ENCODE data around the gene ADAM15.

The ADAM15 gene

GRCh38 chr1:155076371-155076770 is 25.3 kb downstream of the ADAM15 start:
- no peak for DNase-seq

DNA sequence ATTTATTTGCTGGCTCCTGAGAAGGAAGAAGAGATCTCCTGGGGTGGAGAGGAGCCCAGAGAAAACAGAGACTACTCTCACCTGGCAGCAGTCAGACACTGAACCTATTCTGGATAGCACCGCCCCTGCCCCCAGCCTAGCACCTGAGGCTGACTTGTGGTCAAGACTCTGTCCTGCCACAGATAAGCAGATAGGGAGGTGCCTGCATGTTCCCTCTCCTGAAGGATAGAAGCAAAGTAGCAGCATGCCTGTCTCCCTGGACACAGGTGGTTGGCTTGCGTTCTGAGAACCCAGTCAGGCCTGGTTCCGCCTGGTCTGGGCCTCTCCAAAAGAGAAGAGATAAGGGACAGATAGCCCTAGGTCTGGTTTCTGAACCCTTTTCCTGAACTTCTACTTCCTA is 26.2 kb downstream of the ADAM15 start:
- DNase-seq = no peak

DNA sequence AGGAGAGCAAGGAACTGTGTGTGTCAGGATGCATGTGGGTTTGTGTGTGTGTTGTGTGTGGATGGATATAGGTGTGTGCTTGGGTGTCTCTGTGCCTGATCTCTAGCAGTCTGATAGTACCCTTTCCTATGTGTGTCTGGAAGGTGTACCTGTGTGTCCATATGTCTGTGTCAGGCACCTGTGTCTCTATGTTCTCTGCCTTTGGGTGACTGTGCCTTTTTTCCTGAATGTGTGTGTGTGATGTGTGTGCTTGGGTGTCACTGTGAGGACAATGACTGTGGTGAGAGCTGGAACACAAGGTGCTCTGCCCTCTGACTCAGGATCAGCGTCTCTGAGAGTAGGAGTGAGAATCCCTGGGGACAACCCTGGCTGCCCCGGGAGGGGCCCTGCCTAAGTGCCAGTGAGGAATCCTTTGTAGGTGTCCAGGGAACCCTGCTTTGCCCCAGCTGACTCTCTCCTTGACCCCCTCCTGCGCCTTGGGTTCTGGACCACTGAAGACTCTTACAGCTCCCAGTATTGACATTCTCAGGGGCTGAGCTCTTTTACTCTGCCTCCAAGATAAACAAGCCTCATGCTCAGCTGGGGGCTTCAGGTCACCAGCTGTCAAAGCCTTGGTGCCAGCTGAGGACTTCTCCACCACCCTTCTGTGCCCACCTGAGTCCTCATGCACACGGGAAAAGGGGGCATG is 26.8 kb downstream of the ADAM15 start:
- DNase-seq = no peak

DNA sequence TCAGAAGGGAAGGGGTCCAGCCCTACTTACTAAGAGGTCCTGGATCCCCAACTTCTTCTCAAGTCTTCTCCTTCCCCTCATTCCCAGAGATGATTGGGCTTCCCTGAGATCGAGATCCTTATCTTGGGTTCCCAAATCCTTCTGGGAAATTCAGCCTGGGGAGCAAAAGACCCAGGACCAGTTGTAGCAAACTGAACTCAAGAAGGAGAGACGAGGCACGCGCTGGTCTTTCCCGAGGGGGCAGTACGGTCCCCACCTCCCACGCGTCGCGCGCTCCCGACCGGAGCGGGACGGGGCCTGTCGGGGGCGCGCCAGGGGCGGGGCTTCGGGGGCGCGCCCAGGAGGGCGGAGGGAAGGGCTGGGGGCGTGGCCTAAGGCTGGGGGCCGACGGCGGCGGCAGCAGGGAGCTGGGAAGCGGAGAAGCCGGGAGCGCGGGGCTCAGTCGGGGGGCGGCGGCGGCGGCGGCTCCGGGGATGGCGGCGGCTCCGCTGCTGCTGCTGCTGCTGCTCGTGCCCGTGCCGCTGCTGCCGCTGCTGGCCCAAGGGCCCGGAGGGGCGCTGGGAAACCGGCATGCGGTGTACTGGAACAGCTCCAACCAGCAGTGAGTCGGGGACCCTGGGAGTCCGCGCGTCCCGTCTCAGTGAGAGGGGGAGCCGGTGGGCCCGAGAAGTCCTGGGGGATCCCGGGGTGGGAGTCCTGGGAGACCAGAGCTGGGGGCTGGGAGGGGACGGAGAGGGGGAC is 27.5 kb downstream of the ADAM15 start, which contains the start of gene EFNA3:
Gene EFNA3 (plus strand): TSS at position 369 of the 741 bp plus-strand sequence. CDS start 105 bp downstream, at position 474.
- peak; percentile 78 for DNase-seq

DNA sequence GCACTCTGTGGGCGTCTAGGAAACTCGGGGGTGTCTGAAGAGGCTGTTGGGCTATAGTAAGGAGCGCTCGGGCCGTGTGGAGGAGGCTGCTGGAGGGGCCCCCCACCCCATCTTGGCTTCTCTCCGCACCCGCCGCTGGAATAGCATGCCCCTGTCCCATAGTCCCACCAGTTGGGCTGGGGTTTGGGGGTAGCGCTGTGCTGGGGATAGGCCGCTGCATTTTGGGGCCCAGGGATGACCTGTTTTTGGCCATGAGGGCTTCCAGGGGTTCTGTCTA is 28.0 kb downstream of the ADAM15 start:
- no peak for DNase-seq

- DNase-seq = peak; percentile 36
These were observed 28.6 kb downstream of the ADAM15 start for GRCh38 chr1:155079487-155080311.

DNA sequence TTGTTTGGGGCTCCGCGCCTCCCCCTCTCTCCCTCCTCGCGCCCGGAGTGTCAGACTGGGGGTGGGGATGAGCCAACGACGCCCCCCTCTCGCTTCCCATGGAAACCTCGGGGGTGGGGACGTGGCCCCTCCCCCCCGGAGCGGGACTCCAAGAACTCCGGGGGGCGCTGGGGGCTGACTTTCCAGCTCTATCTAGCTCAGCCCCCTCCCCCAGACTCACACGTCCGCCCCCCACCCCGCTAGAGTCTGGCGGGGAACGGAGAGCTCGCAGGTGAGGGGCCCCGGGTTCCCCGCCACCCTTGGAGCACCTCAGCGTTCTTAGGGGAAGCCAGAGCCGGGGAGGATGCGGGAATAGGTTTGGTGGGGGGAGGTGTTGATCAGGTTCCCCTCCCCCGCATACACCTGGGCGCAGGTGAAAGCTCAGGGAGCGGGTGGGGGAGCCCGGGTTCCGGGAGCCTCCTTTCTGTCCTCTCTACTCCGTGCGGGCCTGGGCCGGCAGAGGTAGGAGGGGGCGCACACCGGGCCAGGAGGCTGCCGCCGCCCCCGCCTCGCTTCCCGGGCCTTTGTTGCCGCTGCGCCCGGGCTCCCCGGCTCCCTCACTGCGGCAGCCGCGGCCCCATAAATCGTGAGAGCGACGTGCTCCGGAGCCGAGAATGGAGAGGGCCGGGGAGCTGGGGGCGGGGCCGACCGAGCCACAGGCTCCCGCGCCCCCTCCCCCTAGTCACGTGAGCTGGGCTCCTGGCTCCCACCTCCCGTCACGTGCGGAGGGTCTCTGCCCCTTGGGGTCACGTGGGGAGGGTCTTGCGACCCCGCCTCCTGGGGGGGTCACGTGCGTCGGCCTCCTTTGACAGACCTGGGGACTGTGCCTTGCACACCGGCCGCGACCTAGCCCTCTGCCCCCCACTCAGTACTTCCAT is 29.5 kb downstream of the ADAM15 start:
- peak; percentile 57 for DNase-seq

GRCh38 chr1:155081472-155082300 is 30.6 kb downstream of the ADAM15 start:
- DNase-seq = peak; percentile 50

DNA sequence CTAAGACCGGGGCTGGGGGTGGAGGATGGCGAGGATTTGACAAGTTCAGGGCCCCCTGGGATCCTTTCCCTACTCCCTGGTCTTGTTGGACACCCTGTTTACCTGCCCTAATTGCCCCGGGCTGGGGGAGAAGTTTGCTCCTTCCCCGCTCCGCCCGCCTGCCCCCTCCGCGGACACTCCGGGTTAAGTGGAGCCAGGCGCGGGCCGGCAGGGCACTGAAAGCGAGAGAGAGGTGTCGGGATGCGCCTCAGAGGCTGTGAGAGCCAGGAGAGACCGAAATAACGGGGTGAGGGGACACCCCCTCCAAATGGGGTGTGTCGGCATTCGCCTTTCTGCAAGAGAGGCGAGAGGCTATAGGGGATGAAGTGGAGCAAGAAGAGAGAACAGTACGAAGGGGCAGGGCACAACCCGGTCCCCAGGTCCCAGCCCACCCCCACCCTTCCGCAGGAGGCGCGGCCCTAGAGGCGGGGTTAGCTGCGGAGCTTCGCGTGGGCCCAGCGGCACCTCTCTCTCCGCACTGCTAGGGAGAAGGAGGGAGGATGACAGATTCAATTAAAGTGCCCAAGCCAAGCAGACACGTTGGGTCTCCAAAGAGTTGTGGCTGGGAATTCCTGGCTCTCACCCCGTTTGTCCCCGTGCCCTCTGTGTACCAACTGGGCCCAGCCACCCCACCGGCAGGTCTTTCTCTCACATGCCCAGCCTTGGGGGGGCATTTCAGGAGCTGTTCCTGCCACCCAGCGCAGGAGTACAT is 31.4 kb downstream of the ADAM15 start:
- peak; percentile 55 for DNase-seq

DNA sequence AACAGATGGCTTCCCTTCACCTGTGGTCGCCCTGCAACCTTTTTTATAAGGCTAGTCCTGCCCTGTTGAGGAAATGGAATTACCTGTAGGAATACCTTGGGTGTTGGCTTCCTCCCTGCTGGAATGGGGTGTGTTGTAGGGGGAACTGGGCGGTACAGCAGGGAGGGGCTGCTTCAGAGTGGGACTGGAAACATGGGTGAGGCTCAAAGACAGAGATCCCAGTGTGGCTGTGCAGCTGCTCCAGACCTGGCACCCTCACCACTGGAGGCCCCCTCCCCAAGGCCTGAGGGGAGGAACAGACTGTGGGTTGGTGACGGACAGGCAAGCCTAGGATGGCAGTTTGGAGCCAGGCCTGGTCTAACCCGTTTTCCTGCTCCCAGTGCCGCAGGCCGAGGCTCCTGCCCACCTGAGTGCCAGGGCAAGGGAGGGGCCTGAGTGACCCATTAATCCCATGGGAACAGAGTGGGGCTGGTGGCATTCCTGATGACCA is 32.0 kb downstream of the ADAM15 start:
- DNase-seq = no peak

- peak; percentile 62 for DNase-seq
These were observed 33.0 kb downstream of the ADAM15 start for GRCh38 chr1:155083865-155084721.

DNA sequence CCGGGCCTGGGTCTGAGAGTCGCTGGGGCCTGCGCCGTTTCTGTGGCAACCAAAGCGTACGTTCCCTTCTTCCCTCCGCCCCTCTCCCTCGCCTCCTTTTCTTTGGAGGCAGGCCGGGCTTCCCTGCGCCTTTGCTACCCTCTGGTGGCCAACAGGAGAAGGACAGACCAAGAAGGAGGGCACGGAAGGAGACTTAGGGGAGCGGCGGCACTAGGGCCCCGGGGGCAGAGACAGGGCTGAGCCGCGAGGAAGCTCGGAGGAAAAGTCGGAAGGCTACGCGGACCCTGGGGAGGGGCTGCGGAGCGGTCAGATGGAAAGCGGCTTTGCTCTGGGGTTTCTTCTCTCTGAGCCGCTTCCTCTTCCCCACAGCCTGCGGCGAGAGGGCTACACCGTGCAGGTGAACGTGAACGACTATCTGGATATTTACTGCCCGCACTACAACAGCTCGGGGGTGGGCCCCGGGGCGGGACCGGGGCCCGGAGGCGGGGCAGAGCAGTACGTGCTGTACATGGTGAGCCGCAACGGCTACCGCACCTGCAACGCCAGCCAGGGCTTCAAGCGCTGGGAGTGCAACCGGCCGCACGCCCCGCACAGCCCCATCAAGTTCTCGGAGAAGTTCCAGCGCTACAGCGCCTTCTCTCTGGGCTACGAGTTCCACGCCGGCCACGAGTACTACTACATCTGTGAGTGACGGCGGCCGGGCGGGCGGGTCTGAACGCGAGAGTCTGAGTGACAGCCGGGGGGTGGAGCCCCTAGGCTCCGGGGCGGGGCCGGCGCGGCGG is 33.8 kb downstream of the ADAM15 start:
- peak; percentile 96 for DNase-seq

DNA sequence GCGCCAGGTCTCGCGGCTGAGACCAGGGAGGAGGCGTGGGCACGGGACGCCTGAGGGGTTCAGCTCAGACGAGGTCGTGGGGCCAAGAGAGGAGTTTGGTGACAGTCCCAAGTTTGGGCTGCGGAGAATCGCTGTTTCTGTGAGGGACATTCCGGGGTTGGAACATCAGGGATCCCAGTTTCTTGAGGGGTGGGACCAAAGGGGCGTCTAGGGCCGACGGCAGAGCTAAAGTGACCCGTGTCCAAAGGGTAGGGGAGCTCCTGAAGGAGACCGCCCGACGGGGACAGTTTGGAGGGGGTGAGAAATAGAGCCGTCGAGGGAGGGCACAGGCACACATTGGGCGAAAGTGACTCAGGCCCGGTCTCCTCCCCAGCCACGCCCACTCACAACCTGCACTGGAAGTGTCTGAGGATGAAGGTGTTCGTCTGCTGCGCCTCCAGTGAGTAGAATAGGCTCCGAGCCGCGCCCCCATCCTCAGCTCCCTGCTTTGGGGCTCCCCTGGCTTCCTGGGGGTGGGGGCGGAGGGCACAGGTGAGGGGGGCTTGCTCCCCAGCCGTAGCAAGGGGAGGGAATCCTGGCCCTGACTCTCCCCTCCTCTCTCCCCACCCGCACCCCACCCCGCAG is 34.5 kb downstream of the ADAM15 start:
- peak; percentile 87 for DNase-seq

DNA sequence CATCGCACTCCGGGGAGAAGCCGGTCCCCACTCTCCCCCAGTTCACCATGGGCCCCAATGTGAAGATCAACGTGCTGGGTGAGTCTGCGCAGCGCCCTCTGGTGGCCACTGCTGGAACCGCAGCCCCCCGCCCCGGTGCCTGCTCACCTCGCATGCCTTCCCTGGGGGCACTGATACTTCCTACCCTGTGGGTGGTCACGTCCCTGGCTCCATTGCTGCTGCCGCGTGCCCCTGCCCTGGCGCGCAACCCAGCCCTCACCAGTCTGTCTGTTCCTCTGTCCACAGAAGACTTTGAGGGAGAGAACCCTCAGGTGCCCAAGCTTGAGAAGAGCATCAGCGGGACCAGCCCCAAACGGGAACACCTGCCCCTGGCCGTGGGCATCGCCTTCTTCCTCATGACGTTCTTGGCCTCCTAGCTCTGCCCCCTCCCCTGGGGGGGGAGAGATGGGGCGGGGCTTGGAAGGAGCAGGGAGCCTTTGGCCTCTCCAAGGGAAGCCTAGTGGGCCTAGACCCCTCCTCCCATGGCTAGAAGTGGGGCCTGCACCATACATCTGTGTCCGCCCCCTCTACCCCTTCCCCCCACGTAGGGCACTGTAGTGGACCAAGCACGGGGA is 35.1 kb downstream of the ADAM15 start:
- peak; percentile 86 for DNase-seq

GRCh38 chr1:155086856-155087535 is 35.9 kb downstream of the ADAM15 start:
- DNase-seq = no peak

DNA sequence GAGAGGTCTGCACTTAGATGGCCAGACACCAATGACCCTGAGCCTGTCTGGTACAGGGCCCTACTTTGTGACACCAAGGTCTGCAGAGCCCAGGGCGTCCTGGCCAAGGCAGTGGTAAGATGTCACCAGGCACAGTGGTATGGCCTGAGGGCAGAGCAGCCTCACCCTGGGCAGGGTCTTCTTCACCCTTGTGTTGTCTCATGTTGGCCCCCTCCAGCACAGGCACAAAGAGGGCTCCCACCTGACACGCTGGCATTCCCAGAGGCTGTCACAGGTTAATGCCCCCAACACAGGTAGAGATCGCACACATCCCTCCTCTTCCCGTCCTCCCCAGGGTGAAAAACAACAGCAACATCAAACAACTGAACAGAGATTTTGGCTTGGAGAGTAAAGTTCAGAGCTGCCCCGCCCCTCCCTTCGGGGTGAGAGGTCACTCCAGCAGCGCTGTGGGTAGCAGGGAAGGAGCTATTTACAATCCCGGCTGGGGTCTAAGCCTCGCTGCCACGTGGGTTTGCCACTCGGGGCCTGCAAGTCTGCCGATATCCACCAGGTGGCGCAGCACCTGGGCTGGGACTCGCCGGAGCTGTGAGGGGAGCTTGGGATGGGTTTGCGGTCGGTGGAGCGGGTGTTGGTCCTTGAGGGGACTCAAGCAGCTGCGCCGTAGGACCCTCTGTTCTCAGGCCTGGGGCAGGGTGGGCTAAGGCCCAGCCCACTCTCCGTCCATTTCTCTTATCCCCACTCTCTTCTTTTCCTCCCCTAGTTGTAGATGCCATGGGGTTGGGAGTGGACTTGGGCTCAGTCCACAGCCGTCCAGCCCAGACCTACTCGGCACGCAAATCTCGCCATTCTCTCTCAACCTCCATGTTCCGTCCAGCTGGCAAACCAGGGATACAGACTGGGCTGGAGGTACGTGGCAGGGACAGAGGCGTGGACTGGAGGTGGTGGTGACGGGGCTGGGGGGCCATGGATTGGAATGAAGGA is 40.2 kb downstream of the ADAM15 start:
- DNase-seq = peak; percentile 88

Data from stimulated activated CD4-positive, alpha-beta T cell treated with anti-CD3 and anti-CD28 coated beads, Interleukin-15, amount 100 ng/mL, for 24 hours (primary cell).